ENCODE measurements around the gene CACHD1.

Gene CACHD1

DNA sequence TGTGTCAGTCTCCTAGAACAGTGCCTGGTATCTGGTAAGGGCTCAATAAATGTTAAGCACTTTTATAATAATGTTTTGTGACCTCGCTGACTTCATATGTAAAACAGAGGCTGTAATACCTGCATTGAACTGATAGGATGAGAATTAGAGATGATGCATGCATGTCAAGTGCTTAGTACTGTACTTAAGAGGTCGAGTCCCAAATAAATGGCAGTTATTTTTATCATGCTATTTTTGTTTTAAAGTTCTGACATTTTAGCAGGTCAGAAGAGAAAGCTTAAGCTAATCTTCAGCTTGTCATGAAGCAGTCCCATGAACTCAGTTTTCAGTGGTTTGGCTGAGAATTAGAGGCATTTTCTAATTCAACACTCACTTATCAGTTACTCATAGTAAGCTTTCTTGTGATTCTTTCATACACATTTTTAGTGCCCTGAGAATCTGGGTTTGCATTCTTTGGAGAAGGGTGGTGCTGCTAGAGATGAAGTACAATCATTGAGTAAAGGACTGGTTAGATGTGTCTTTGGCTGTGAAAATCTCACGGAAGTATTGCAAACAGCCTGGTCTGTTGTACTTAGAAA, 199.3 kb downstream of the CACHD1 start:
- no peak overlapping the region for H3K27ac ChIP-seq (replicated peaks)
- TF ChIP-seq SPI1 (IDR thresholded peaks at IDR 0.05; ENCODE audit: borderline replicate concordance, low read depth) (no peak), GABPA (IDR thresholded peaks at IDR 0.05; ENCODE audit: low read depth) (no peak), POLR2AphosphoS5 (IDR thresholded peaks at IDR 0.05; ENCODE audit: low read depth) (no peak)
- TF ChIP-seq, protein P1, sequence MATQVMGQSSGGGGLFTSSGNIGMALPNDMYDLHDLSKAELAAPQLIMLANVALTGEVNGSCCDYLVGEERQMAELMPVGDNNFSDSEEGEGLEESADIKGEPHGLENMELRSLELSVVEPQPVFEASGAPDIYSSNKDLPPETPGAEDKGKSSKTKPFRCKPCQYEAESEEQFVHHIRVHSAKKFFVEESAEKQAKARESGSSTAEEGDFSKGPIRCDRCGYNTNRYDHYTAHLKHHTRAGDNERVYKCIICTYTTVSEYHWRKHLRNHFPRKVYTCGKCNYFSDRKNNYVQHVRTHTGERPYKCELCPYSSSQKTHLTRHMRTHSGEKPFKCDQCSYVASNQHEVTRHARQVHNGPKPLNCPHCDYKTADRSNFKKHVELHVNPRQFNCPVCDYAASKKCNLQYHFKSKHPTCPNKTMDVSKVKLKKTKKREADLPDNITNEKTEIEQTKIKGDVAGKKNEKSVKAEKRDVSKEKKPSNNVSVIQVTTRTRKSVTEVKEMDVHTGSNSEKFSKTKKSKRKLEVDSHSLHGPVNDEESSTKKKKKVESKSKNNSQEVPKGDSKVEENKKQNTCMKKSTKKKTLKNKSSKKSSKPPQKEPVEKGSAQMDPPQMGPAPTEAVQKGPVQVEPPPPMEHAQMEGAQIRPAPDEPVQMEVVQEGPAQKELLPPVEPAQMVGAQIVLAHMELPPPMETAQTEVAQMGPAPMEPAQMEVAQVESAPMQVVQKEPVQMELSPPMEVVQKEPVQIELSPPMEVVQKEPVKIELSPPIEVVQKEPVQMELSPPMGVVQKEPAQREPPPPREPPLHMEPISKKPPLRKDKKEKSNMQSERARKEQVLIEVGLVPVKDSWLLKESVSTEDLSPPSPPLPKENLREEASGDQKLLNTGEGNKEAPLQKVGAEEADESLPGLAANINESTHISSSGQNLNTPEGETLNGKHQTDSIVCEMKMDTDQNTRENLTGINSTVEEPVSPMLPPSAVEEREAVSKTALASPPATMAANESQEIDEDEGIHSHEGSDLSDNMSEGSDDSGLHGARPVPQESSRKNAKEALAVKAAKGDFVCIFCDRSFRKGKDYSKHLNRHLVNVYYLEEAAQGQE (IDR thresholded peaks at IDR 0.05; ENCODE audit: insufficient replicate concordance, low read depth), result no peak
- TF ChIP-seq, protein P2, sequence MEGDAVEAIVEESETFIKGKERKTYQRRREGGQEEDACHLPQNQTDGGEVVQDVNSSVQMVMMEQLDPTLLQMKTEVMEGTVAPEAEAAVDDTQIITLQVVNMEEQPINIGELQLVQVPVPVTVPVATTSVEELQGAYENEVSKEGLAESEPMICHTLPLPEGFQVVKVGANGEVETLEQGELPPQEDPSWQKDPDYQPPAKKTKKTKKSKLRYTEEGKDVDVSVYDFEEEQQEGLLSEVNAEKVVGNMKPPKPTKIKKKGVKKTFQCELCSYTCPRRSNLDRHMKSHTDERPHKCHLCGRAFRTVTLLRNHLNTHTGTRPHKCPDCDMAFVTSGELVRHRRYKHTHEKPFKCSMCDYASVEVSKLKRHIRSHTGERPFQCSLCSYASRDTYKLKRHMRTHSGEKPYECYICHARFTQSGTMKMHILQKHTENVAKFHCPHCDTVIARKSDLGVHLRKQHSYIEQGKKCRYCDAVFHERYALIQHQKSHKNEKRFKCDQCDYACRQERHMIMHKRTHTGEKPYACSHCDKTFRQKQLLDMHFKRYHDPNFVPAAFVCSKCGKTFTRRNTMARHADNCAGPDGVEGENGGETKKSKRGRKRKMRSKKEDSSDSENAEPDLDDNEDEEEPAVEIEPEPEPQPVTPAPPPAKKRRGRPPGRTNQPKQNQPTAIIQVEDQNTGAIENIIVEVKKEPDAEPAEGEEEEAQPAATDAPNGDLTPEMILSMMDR (IDR thresholded peaks at IDR 0.05; ENCODE audit: insufficient read depth, low read length), result no peak
- no peak for DNase-seq (ENCODE audit: low read depth in 1 of 2, low spot score in 1 of 2)
- no peaks in the 10 kb centered on the region for H3K27me3 ChIP-seq (ENCODE audit: insufficient read depth, poor library complexity, severe bottlenecking)
- H3K4me3 ChIP-seq (replicated peaks; ENCODE audit: insufficient read depth, low read length), result no peak overlapping the region

DNA sequence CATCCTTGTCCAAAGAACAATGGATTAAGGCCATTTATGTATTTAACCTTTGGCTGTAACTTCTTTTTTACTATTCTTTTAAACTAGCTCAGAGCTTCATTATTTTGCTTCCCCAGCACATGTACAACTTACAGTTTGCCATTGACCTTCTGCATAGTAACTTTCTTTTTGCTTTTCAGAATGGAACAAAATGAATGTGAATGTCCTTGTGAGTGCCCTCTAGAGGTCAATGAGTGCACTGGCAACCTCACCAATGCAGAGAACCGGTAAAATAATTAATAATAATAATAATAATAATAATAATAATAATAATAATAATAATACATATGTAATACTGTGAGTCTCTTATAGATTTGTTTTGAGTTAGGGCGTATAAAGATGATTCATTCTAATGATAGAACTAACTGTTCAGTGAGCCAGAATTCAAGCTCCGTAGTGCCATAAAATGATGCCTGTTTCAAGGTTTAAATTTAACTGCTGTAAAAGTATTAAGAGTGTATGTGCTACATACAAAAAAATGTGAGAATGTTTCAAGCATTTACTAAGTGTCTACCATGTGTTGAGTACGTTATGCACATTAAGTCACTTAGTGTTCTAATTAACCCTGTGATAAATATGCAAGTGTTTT, 205.9 kb downstream of the CACHD1 start:
- TF ChIP-seq, protein P2 (IDR thresholded peaks at IDR 0.05; ENCODE audit: insufficient read depth, low read length), result peak; percentile 48
- TF ChIP-seq, protein P1 (IDR thresholded peaks at IDR 0.05; ENCODE audit: insufficient replicate concordance, low read depth), result no peak
- Histone ChIP-seq H3K27me3 (ENCODE audit: insufficient read depth, poor library complexity, severe bottlenecking) (peaks cover 3% of the 10 kb centered on the region), H3K27ac (replicated peaks) (no peak overlapping the region), H3K4me3 (replicated peaks; ENCODE audit: insufficient read depth, low read length) (no peak overlapping the region)
- no peak for DNase-seq (ENCODE audit: low read depth in 1 of 2, low spot score in 1 of 2)

DNA sequence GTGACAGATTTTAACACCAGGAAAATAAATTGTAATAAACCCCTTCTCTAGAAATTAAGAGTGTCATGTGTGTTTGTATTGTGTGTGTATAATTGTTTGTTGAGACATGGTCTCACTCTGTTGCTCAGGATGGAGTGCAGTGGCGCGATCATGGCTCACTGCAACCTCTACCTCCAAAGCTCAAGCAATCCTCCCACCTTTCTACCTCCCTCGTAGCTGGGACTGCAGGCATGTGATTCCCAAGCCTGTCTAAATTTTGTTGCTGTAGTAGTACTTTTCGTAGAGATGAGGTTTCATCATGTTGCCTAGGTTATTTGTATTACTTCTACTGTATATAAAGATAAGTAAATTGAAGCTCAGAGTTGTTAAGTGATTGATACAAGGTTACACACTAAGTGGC, 206.5 kb downstream of the CACHD1 start:
- no peak overlapping the region for H3K27ac ChIP-seq (replicated peaks)
- H3K27me3 ChIP-seq (ENCODE audit: insufficient read depth, poor library complexity, severe bottlenecking), result peaks cover 4% of the 10 kb centered on the region
- H3K4me3 ChIP-seq (replicated peaks; ENCODE audit: insufficient read depth, low read length), result no peak overlapping the region
- TF ChIP-seq GABPA (IDR thresholded peaks at IDR 0.05; ENCODE audit: low read depth) (no peak), SPI1 (IDR thresholded peaks at IDR 0.05; ENCODE audit: borderline replicate concordance, low read depth) (no peak), POLR2AphosphoS5 (IDR thresholded peaks at IDR 0.05; ENCODE audit: low read depth) (no peak)
- TF ChIP-seq, protein P1 (IDR thresholded peaks at IDR 0.05; ENCODE audit: insufficient replicate concordance, low read depth), result no peak
- TF ChIP-seq, protein P2 (IDR thresholded peaks at IDR 0.05; ENCODE audit: insufficient read depth, low read length), result no peak
- DNase-seq (ENCODE audit: low read depth in 1 of 2, low spot score in 1 of 2), result no peak

All from HL-60 (cell line).